Ishikawa (cell line): ENCODE measurements around the gene RTN4RL1.
A peak's percentile ranks its signal among the peaks of the same experiment; 100 is the strongest.

ENCODE experiments used
- CEBPB ChIP-seq: IDR thresholded peaks from 2 replicates; pipeline ENCODE4 v1.6.1; 2012
- CREB1 ChIP-seq: IDR thresholded peaks from 2 replicates; pipeline ENCODE4 v1.6.1; 2012; ENCODE audit warnings: low read depth
- EGR1 ChIP-seq: IDR thresholded peaks from 2 replicates; pipeline ENCODE4 v1.6.1; 2012
- EP300 ChIP-seq: IDR thresholded peaks from 2 replicates; pipeline ENCODE4 v1.6.1; 2012; ENCODE audit warnings: borderline replicate concordance
- FOXM1 ChIP-seq: IDR thresholded peaks from 2 replicates; pipeline ENCODE4 v1.6.1; 2012; ENCODE audit warnings: low read depth, borderline replicate concordance
- MAX ChIP-seq: IDR thresholded peaks from 2 replicates; pipeline ENCODE4 v1.6.1; 2012
- NFIC ChIP-seq: IDR thresholded peaks from 2 replicates; pipeline ENCODE4 v1.6.1; 2012
- RAD21 ChIP-seq: IDR thresholded peaks from 2 replicates; pipeline ENCODE4 v1.6.1; 2012; ENCODE audit warnings: low read depth
- REST ChIP-seq: IDR thresholded peaks from 2 replicates; pipeline ENCODE4 v1.6.1; 2012; ENCODE audit warnings: low read depth, mild to moderate bottlenecking
- TAF1 ChIP-seq: IDR thresholded peaks from 2 replicates; pipeline ENCODE4 v1.6.1; 2012; ENCODE audit warnings: low read depth, mild to moderate bottlenecking
- TCF12 ChIP-seq: IDR thresholded peaks from 2 replicates; pipeline ENCODE4 v1.6.1; 2012; ENCODE audit warnings: low read depth
- TEAD4 ChIP-seq: IDR thresholded peaks from 2 replicates; pipeline ENCODE4 v1.6.1; 2012
- USF1 ChIP-seq: IDR thresholded peaks from 2 replicates; pipeline ENCODE4 v1.6.1; 2012
- YY1 ChIP-seq: IDR thresholded peaks from 2 replicates; pipeline ENCODE4 v1.6.1; 2012; ENCODE audit warnings: low read depth
- ZBTB7A ChIP-seq: IDR thresholded peaks from 2 replicates; pipeline ENCODE4 v1.6.1; 2012; ENCODE audit warnings: low read depth

Gene RTN4RL1

GRCh38 chr17:2050300-2051060 lies 25.3 kb upstream of the RTN4RL1 start:
- TF ChIP-seq RAD21 (no peak), YY1 (no peak), TEAD4 (no peak), CREB1 (peak; percentile 87), FOXM1 (no peak), TAF1 (no peak), MAX (peak; percentile 95), CEBPB (no peak), EGR1 (peak; percentile 34; the same call in 1 of the 2 replicates), USF1 (peak; percentile 48), EP300 (no peak; the same call in 1 of the 2 replicates), TCF12 (0 out of 2 replicates have a peak, but pooled peaks have one; percentile 17), ZBTB7A (peak; percentile 81), NFIC (no peak), REST (peak; percentile 55)

- TF ChIP-seq YY1 (0 out of 2 replicates have a peak, but pooled peaks have one; percentile 39), MAX (peak; percentile 60; the same call in 1 of the 2 replicates), REST (peak; percentile 83), USF1 (peak; percentile 22; the same call in 1 of the 2 replicates), EGR1 (peak; percentile 97), TEAD4 (0 out of 2 replicates have a peak, but pooled peaks have one; percentile 17), TCF12 (no peak), TAF1 (no peak)
Observed at GRCh38 chr17:2049333-2050299, 24.5 kb upstream of the RTN4RL1 start.

- TF ChIP-seq REST (no peak), USF1 (no peak), CREB1 (no peak), ZBTB7A (no peak), MAX (no peak), TCF12 (no peak), EP300 (no peak), TAF1 (no peak), YY1 (no peak), EGR1 (no peak), CEBPB (no peak), NFIC (no peak), TEAD4 (no peak), RAD21 (no peak), FOXM1 (no peak)
Observed at GRCh38 chr17:2048805-2049204, 23.7 kb upstream of the RTN4RL1 start.
